Keratinocyte (primary cell): ENCODE results near the gene ARHGEF25.

ENCODE experiments used
- EZH2 ChIP-seq: IDR thresholded peaks from one replicate; pipeline ENCODE4 v1.6.1; 2012; ENCODE audit warnings: inconsistent platforms, mild to moderate bottlenecking, low read length, moderate library complexity
- TF ChIP-seq, protein P1 (sequence below), 3 experiments: IDR thresholded peaks in 1 of 3; conservative IDR thresholded peaks in 1 of 3; optimal IDR thresholded peaks in 1 of 3; 2 replicates in 2 of 3; 3 replicates in 1 of 3; pipeline versions ENCODE3 to v1.5.1; 2011; ENCODE audit warnings: low read length in 3 of 3, mild to moderate bottlenecking in 3 of 3, moderate library complexity in 2 of 3, control low read depth in 1 of 3, inconsistent platforms in 1 of 3; ENCODE audit not compliant: insufficient read depth in 2 of 3; ENCODE audit errors: extremely low read depth in 1 of 3

DNA sequence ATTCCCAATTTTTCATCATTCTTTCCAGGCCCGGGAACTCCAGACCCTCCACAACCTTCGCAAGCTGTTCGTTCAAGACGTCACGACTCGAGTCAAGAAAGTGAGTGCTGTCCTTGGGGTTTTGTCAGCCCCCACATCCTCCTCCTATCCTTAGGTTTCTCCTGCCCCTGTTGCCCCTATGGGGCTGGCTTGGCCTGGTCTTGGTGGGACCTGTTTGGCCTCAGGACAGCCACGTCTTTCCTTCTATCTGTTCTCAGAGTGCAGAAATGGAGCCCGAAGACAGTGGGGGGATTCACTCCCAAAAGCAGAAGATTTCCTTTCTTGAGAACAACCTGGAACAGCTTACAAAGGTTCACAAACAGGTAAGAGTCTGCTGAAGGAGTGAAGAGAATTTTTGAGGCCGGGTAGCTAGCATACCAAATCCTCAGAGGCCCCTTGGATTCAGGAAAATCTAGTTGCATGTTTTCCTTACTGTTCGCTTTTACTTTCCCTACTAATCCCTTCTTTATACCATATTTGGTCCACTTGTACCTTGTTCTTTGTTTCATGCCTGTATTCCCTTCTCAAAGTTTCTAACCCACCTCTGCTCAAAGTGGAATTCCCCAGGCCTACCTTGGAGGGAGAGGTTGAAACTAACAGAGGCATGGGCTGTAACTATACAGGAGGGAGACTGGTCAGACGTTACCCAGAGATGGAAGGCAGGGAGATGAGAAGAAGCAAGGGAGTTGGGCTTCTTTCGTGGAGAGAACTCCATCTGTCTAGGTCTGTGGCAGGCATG lies 33.1 kb upstream of the ARHGEF25 start:
- TF ChIP-seq, protein P1, sequence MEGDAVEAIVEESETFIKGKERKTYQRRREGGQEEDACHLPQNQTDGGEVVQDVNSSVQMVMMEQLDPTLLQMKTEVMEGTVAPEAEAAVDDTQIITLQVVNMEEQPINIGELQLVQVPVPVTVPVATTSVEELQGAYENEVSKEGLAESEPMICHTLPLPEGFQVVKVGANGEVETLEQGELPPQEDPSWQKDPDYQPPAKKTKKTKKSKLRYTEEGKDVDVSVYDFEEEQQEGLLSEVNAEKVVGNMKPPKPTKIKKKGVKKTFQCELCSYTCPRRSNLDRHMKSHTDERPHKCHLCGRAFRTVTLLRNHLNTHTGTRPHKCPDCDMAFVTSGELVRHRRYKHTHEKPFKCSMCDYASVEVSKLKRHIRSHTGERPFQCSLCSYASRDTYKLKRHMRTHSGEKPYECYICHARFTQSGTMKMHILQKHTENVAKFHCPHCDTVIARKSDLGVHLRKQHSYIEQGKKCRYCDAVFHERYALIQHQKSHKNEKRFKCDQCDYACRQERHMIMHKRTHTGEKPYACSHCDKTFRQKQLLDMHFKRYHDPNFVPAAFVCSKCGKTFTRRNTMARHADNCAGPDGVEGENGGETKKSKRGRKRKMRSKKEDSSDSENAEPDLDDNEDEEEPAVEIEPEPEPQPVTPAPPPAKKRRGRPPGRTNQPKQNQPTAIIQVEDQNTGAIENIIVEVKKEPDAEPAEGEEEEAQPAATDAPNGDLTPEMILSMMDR (optimal IDR thresholded peaks at IDR 0.05 in 1 of 3, IDR thresholded peaks at IDR 0.05 in 1 of 3, conservative IDR thresholded peaks at IDR 0.05 in 1 of 3; ENCODE audit: extremely low read depth in 1 of 3, insufficient read depth in 2 of 3, low read length in 3 of 3), result no peak
- TF ChIP-seq EZH2, result no peak
